MM.1S (cell line): ENCODE data around the gene RREB1.

Experiments
- DNase-seq: peaks from one replicate; pipeline ENCODE4 v3.0.0-alpha.2; 2015
- H2AFZ ChIP-seq: fragments of 300-600 bp; sonication (generic); 2 replicates; pipeline ENCODE4 v1.6.0; 2016; ENCODE audit warnings: antibody characterized with exemption, low read length
- H3F3A ChIP-seq: fragments of 300-600 bp; sonication (generic); 2 replicates; pipeline ENCODE4 v1.6.1; 2016; ENCODE audit warnings: mild to moderate bottlenecking, antibody characterized with exemption, low read length, moderate library complexity, mixed read lengths; ENCODE audit not compliant: insufficient read depth
- H3K27ac ChIP-seq: fragments of 300-600 bp; sonication (generic); 2 replicates; pipeline ENCODE4 v1.5.1; 2016; ENCODE audit warnings: mild to moderate bottlenecking, low read length
- H3K27me3 ChIP-seq: fragments of 300-600 bp; sonication (generic); replicated peaks from 2 replicates; pipeline ENCODE4 v1.6.0; 2016; ENCODE audit warnings: low read length; ENCODE audit not compliant: insufficient read depth
- H3K36me3 ChIP-seq: fragments of 300-600 bp; sonication (generic); replicated peaks from 2 replicates; pipeline ENCODE4 v1.6.1; 2016; ENCODE audit warnings: mild to moderate bottlenecking, low read length, mixed read lengths; ENCODE audit not compliant: insufficient read depth
- H3K4me1 ChIP-seq: fragments of 300-600 bp; sonication (generic); 2 replicates; pipeline ENCODE4 v1.6.1; 2016; ENCODE audit warnings: low read length, mixed read lengths
- H3K4me2 ChIP-seq: fragments of 300-600 bp; sonication (generic); 2 replicates; pipeline ENCODE4 v1.6.0; 2016; ENCODE audit warnings: low read depth, low read length
- H3K4me3 ChIP-seq: fragments of 300-600 bp; sonication (generic); 2 replicates; pipeline ENCODE4 v1.5.1; 2016; ENCODE audit warnings: low read length, mixed read lengths
- H3K79me2 ChIP-seq: fragments of 300-600 bp; sonication (generic); 2 replicates; pipeline ENCODE4 v1.6.1; 2016; ENCODE audit warnings: mixed run types, low read length, mixed read lengths
- H3K9ac ChIP-seq: fragments of 300-600 bp; sonication (generic); 2 replicates; pipeline ENCODE4 v1.6.1; 2016; ENCODE audit warnings: low read length, mixed read lengths
- H3K9me2 ChIP-seq: fragments of 300-600 bp; sonication (generic); replicated peaks from 2 replicates; pipeline ENCODE4 v1.6.1; 2016; ENCODE audit warnings: mild to moderate bottlenecking, low read length, mixed read lengths; ENCODE audit not compliant: insufficient read depth
- H3K9me3 ChIP-seq: fragments of 300-600 bp; sonication (generic); replicated peaks from 2 replicates; pipeline ENCODE4 v1.6.1; 2016; ENCODE audit warnings: mild to moderate bottlenecking, low read length, mixed read lengths; ENCODE audit not compliant: insufficient read depth
- H4K20me1 ChIP-seq: fragments of 300-600 bp; sonication (generic); 2 replicates; pipeline ENCODE4 v1.6.1; 2016; ENCODE audit warnings: mild to moderate bottlenecking, low read length, moderate library complexity, mixed read lengths; ENCODE audit not compliant: insufficient read depth
- EZH2 ChIP-seq: fragments of 300-600 bp; sonication (generic); optimal IDR thresholded peaks from 2 replicates; pipeline ENCODE3; 2017; ENCODE audit warnings: low read depth, mild to moderate bottlenecking, antibody characterized with exemption, low read length, mixed read lengths
- EZH2phosphoT487 ChIP-seq: fragments of 300-600 bp; sonication (generic); IDR thresholded peaks from 2 replicates; pipeline ENCODE4 v1.6.1; 2018; ENCODE audit warnings: antibody characterized with exemption, low read length
- TF ChIP-seq, protein P1 (sequence below): fragments of 300-600 bp; sonication (generic); IDR thresholded peaks from 2 replicates; pipeline ENCODE4 v1.5.1; 2016; ENCODE audit warnings: antibody characterized with exemption, low read length, mixed read lengths

Gene RREB1

DNA sequence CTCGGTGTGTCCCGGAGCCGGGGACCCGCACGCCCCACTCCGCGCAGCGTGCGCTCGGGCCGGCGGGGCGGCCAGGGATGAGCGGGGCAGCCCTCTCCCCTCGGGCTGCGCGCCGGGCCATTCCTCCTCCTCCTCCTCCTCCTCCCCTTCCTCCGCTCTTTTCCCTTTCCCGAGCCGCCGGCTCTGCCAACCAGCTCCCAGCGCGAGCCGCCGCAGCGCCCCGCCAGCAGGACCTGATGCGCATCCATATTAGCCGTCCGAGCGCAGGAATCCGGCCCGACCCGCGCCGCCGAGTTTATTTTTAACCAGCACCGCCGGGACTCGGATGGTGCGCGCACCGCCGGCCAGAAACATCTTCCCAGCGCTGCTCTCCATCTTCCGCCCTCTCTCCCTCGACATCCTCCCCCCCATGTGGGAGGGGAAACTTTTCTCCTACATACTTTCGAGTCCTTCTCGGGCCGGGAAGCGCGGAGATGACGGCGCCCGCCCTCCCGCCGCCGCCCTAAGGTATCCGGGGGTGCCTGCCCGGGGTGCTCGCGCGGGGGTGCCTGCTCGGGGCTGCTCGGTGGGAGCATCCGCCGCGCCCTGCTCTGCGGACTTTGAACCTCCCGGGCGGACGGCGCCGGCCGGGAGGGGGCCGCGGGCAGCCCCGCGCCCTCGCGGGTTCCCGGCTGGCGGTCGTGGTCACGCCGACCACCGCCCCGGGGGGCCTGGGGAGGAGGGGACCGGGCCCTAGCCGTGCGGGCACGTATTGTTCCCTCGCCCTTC is 619 bp downstream of the RREB1 start:
- peak overlapping the region; percentile 88 for H2AFZ ChIP-seq
- H3K27ac ChIP-seq: peak overlapping the region; percentile 40; the same call in 1 of the 2 replicates
- H3K9ac ChIP-seq: peak overlapping the region; percentile 81
- H3K4me1 ChIP-seq: peaks cover 10% of the 10 kb centered on the region; the same call in 1 of the 2 replicates
- H3K9me3 ChIP-seq: no peaks in the 10 kb centered on the region
- peaks cover 10% of the 10 kb centered on the region for H3F3A ChIP-seq
- no peaks in the 10 kb centered on the region for H3K9me2 ChIP-seq
- H3K27me3 ChIP-seq: no peaks in the 10 kb centered on the region
- TF ChIP-seq, protein P1, sequence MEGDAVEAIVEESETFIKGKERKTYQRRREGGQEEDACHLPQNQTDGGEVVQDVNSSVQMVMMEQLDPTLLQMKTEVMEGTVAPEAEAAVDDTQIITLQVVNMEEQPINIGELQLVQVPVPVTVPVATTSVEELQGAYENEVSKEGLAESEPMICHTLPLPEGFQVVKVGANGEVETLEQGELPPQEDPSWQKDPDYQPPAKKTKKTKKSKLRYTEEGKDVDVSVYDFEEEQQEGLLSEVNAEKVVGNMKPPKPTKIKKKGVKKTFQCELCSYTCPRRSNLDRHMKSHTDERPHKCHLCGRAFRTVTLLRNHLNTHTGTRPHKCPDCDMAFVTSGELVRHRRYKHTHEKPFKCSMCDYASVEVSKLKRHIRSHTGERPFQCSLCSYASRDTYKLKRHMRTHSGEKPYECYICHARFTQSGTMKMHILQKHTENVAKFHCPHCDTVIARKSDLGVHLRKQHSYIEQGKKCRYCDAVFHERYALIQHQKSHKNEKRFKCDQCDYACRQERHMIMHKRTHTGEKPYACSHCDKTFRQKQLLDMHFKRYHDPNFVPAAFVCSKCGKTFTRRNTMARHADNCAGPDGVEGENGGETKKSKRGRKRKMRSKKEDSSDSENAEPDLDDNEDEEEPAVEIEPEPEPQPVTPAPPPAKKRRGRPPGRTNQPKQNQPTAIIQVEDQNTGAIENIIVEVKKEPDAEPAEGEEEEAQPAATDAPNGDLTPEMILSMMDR: no peak
- TF ChIP-seq EZH2 (no peak), EZH2phosphoT487 (no peak)
- H3K4me3 ChIP-seq: peak overlapping the region; percentile 92
- H3K4me2 ChIP-seq: peak overlapping the region; percentile 89
- peaks cover 53% of the 10 kb centered on the region for H3K79me2 ChIP-seq
- no peaks in the 10 kb centered on the region for H4K20me1 ChIP-seq
- no peaks in the 10 kb centered on the region for H3K36me3 ChIP-seq
- peak; percentile 19 for DNase-seq

DNA sequence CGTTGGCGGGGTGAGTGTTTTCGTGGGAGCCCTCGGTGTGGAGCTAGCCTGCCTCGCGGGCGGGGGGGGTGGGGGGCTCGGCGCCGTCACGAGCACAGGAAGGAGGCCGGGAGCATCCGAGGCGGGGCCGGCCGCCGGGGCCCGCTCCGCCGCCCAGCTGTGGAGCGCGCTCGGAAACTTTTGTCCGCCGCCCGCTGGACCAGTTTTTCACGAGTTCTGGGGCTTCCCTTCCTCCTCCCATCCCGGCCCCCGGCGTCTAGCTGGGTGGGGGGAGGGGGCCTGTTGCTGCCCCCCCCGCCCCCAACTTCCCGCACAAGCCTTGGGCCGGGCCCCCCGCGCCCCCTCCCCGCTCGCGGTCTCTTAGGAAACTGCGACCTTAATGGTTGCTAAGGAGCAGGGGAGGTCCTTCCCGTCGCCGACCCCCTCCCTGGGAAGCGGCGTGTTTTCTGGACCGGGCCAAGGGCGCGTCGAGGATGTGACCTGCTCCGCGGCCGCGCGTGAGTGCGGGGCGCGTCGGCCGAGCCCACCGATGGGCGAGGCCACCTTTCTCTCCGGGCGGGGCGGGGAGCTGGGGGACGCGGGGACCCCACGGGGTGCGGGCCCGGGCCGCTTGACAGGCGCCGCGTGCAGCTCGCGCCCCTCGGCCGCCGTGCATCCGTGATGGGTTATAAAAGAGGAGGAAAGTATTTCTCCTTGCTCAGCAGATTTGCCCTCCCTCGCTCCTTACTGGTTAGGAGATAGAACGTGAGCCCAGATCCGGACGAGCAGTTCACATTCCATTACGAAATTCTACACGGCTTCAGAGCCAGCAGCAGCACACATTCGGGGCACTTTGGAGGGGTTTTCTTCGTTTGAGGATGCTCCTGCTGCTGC is 1.4 kb downstream of the RREB1 start:
- peaks cover 61% of the 10 kb centered on the region for H3K79me2 ChIP-seq
- H3K4me2 ChIP-seq: peak overlapping the region; percentile 80
- H3K4me1 ChIP-seq: peaks cover 10% of the 10 kb centered on the region; the same call in 1 of the 2 replicates
- no peaks in the 10 kb centered on the region for H3K36me3 ChIP-seq
- no peaks in the 10 kb centered on the region for H3K9me3 ChIP-seq
- no peaks in the 10 kb centered on the region for H3K9me2 ChIP-seq
- H3K27ac ChIP-seq: peak overlapping the region; percentile 15; the same call in 1 of the 2 replicates
- H3K9ac ChIP-seq: peak overlapping the region; percentile 52; the same call in 1 of the 2 replicates
- peak; percentile 48 for DNase-seq
- TF ChIP-seq EZH2phosphoT487 (no peak), EZH2 (no peak)
- TF ChIP-seq, protein P1: no peak
- H3K27me3 ChIP-seq: no peaks in the 10 kb centered on the region
- H3K4me3 ChIP-seq: peak overlapping the region; percentile 92
- no peak overlapping the region for H2AFZ ChIP-seq
- peaks cover 10% of the 10 kb centered on the region for H3F3A ChIP-seq
- no peaks in the 10 kb centered on the region for H4K20me1 ChIP-seq

DNA sequence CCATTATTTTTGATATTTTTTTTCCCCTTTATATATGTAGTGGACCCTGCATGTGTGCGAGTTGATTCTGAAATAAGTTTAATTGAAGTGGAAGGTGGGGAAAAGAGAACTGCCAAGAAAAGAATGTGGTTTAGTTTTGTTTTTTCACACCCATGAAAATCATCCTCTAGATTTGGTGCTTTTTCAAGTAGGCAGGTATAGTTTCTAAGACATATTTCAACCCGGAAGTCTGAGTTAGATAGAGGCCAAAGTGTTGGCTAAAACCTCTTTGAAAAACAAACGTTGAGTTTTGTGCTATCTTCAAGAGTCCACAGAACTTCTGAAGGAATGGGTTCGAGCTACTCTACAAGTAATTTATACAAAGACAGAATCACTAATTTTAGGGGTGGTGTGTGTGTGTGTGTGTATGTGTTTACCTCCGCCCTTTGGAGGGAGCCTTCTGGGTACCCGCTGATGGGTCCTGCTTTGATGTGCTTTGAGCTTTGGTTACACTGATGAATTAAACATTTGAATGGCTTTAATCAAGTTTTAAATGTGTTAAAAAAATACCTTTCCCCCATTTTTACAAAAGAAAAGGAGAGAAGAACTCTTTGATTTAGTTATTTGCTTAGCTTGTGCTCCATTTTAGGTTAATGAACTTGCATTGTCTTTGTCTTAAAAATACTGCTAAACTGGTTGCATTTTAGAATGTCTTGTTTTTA is 2.5 kb downstream of the RREB1 start:
- peak overlapping the region; percentile 52; the same call in 1 of the 2 replicates for H3K9ac ChIP-seq

More for the DNA sequence above, 2.5 kb downstream of the RREB1 start:
- Histone ChIP-seq H3K4me2 (peak overlapping the region; percentile 80), H4K20me1 (no peaks in the 10 kb centered on the region), H3K36me3 (no peaks in the 10 kb centered on the region), H3K27me3 (no peaks in the 10 kb centered on the region), H3K79me2 (peaks cover 72% of the 10 kb centered on the region), H3K4me3 (peak overlapping the region; percentile 92), H3K4me1 (peaks cover 10% of the 10 kb centered on the region; the same call in 1 of the 2 replicates), H2AFZ (no peak overlapping the region), H3K9me3 (no peaks in the 10 kb centered on the region), H3K9me2 (no peaks in the 10 kb centered on the region), H3K27ac (peak overlapping the region; percentile 15; the same call in 1 of the 2 replicates), H3F3A (peaks cover 10% of the 10 kb centered on the region)
- TF ChIP-seq, protein P1: no peak
- TF ChIP-seq EZH2 (no peak), EZH2phosphoT487 (no peak)
- no peak for DNase-seq
